ENCODE results near the gene VIPR1. TPM values are rescaled to one million over a fixed set of nuclear protein-coding genes. Genes with fewer than 3 reads are reported as not detected.

Gene VIPR1
- total RNA-seq, 4 donors from 2014 or later = 1.7 to 8.7 (median 3.2) TPM

- TF ChIP-seq POLR2A (IDR thresholded peaks at IDR 0.05) (no peak), CTCF (IDR thresholded peaks at IDR 0.05 in 4 of 5, conservative IDR thresholded peaks at IDR 0.05 in 1 of 5) (no peak)
- in situ Hi-C loops (cut with MboI; ENCODE audit: low sequenced_read_pairs in 4 of 4) = loop anchor here in 1 of 4 donors (25.0 kb wide), 1 partner anchor 551 kb away; no protein-coding TSS in a partner anchor
- no peak for ATAC-seq
- Histone ChIP-seq H3K9me3 (no peaks in the 10 kb centered on the region), H3K4me3 (no peak overlapping the region), H3K36me3 (no peaks in the 10 kb centered on the region), H3K27ac (no peak overlapping the region), H3K27me3 (no peaks in the 10 kb centered on the region), H3K4me1 (no peaks in the 10 kb centered on the region)
- intact Hi-C loops (cut with DNase I; ENCODE audit: low total_unique reads) = no loop called here
- DNase-seq = no peak
Measured at GRCh38 chr3:42463093-42463492, 39.4 kb upstream of the VIPR1 start.

- Histone ChIP-seq H3K27ac (no peak overlapping the region), H3K4me3 (no peak overlapping the region), H3K9me3 (no peaks in the 10 kb centered on the region), H3K36me3 (no peaks in the 10 kb centered on the region), H3K4me1 (no peaks in the 10 kb centered on the region), H3K27me3 (no peaks in the 10 kb centered on the region)
- TF ChIP-seq POLR2A (IDR thresholded peaks at IDR 0.05) = no peak
- no peak for TF ChIP-seq CTCF (IDR thresholded peaks at IDR 0.05 in 4 of 5, conservative IDR thresholded peaks at IDR 0.05 in 1 of 5)
- ATAC-seq (no peak), DNase-seq (no peak)
- in situ Hi-C loops (cut with MboI; ENCODE audit: low sequenced_read_pairs in 4 of 4) (loop anchor here in 1 of 4 donors (25.0 kb wide), 1 partner anchor 556 kb away; no protein-coding TSS in a partner anchor), intact Hi-C loops (cut with DNase I; ENCODE audit: low total_unique reads) (no loop called here)
Measured at GRCh38 chr3:42468111-42468510, 34.3 kb upstream of the VIPR1 start.

GRCh38 chr3:42472555-42472954 lies 29.9 kb upstream of the VIPR1 start:
- in situ Hi-C loops (cut with MboI; ENCODE audit: low sequenced_read_pairs in 4 of 4) = loop anchor here in 1 of 4 donors (25.0 kb wide), 1 partner anchor 560 kb away; no protein-coding TSS in a partner anchor

GRCh38 chr3:42473083-42473932 lies 29.1 kb upstream of the VIPR1 start:
- TF ChIP-seq POLR2A (IDR thresholded peaks at IDR 0.05) = no peak
- TF ChIP-seq CTCF (IDR thresholded peaks at IDR 0.05 in 4 of 5, conservative IDR thresholded peaks at IDR 0.05 in 1 of 5) = no peak
- Histone ChIP-seq H3K36me3 (no peaks in the 10 kb centered on the region), H3K27ac (no peak overlapping the region), H3K4me3 (no peak overlapping the region), H3K27me3 (no peaks in the 10 kb centered on the region), H3K4me1 (no peaks in the 10 kb centered on the region), H3K9me3 (no peaks in the 10 kb centered on the region)
- DNase-seq (no peak), ATAC-seq (no peak)
- in situ Hi-C loops (cut with MboI; ENCODE audit: low sequenced_read_pairs in 4 of 4) (loop anchor here in 1 of 4 donors (25.0 kb wide), 1 partner anchor 561 kb away; no protein-coding TSS in a partner anchor), intact Hi-C loops (cut with DNase I; ENCODE audit: low total_unique reads) (no loop called here)

More at GRCh38 chr3:42472555-42472954, 29.9 kb upstream of the VIPR1 start:
- Histone ChIP-seq H3K27me3 (no peaks in the 10 kb centered on the region), H3K27ac (no peak overlapping the region), H3K36me3 (no peaks in the 10 kb centered on the region), H3K4me3 (no peak overlapping the region), H3K9me3 (no peaks in the 10 kb centered on the region), H3K4me1 (no peaks in the 10 kb centered on the region)
- TF ChIP-seq POLR2A (IDR thresholded peaks at IDR 0.05) (no peak), CTCF (IDR thresholded peaks at IDR 0.05 in 4 of 5, conservative IDR thresholded peaks at IDR 0.05 in 1 of 5) (no peak)
- intact Hi-C loops (cut with DNase I; ENCODE audit: low total_unique reads) = no loop called here
- DNase-seq = no peak
- no peak for ATAC-seq
